ENCODE data around the gene SND1. TPM values are rescaled to one million over a fixed set of nuclear protein-coding genes. Genes with fewer than 3 reads are reported as not detected.

SND1 gene
- total and polyA plus RNA-seq, 2 of the 4 experiments (the other 2 are of a cell fraction): 154 to 294 TPM

- ChIA-PET CTCF (interaction anchor here (0.6 to 1.4 kb wide), 2 partner anchors 62 to 209 kb away, joined by 3 to 6 read pairs; no protein-coding TSS in a partner anchor), POLR2A (ENCODE audit: unreplicated experiment) (no interaction called here)
Measured at GRCh38 chr7:127916735-127917134, 264.7 kb downstream of the SND1 start.

More at GRCh38 chr7:127916735-127917134, 264.7 kb downstream of the SND1 start:
- no peaks in the 10 kb centered on the region for H3K27me3 ChIP-seq (ENCODE audit: control insufficient read depth, insufficient read depth, low read length)
- H3K56ac ChIP-seq (ENCODE audit: extremely low read depth, insufficient read depth, low read length): no peak overlapping the region
- peaks cover 4% of the 10 kb centered on the region; the same call in 1 of the 2 replicates for H3K4me1 ChIP-seq (ENCODE audit: control insufficient read depth, insufficient read depth, low read length)
- H2BK15ac ChIP-seq (ENCODE audit: low read depth, low read length): no peak overlapping the region
- dilution Hi-C loops (cut with HindIII; ENCODE audit: low sequenced_read_pairs, unreplicated experiment): no loop called here
- H2AK5ac ChIP-seq (ENCODE audit: low read depth, low read length): no peak overlapping the region
- intact Hi-C loops (cut with micrococcal nuclease): no loop called here
- H3K4me3 ChIP-seq (ENCODE audit: insufficient read depth, low read depth, low read length): no peak overlapping the region
- H3K4me2 ChIP-seq (ENCODE audit: low read depth, low read length): no peak overlapping the region
- H3K23ac ChIP-seq (ENCODE audit: low read depth, low read length): no peak overlapping the region
- no peak overlapping the region for H4K91ac ChIP-seq (ENCODE audit: insufficient read depth, low read depth, low read length)
- no peak overlapping the region for H3K9ac ChIP-seq (ENCODE audit: low read depth, low read length)
- H3K36me3 ChIP-seq (ENCODE audit: control insufficient read depth, insufficient read depth, low read length): no peaks in the 10 kb centered on the region
- no peak overlapping the region for H2AK9ac ChIP-seq (replicated peaks; ENCODE audit: low read depth, low read length, poor library complexity)
- H2BK5ac ChIP-seq (ENCODE audit: low read depth, low read length, poor library complexity, severe bottlenecking): no peak overlapping the region
- H3K79me1 ChIP-seq (ENCODE audit: low read depth in 1 of 2, low read length in 2 of 2): peaks cover 32 to 54% of the 10 kb centered on the region in 2 experiments
- H4K5ac ChIP-seq (ENCODE audit: low read depth, low read length): no peak overlapping the region
- no peak overlapping the region for H2BK120ac ChIP-seq (ENCODE audit: low read depth, low read length)
- no peak for DNase-seq
- WGBS, 2 experiments (ENCODE audit: extremely low coverage in 2 of 2, insufficient read length in 1 of 2): no CpG with 5 or more reads among the region's 3 CpGs
- no peak overlapping the region for H4K8ac ChIP-seq (ENCODE audit: low read depth in 2 of 2, low read length in 2 of 2)
- no peak overlapping the region for H3K27ac ChIP-seq (ENCODE audit: insufficient read depth, low read length)
- ATAC-seq (ENCODE audit: low read depth): no peak
- H3K14ac ChIP-seq (replicated peaks; ENCODE audit: low read depth, low read length): no peak overlapping the region
- H2AFZ ChIP-seq (replicated peaks; ENCODE audit: low read length, poor library complexity): no peak overlapping the region
- TF ChIP-seq SMC3 (IDR thresholded peaks at IDR 0.05; ENCODE audit: low read depth, low read length) (no peak), CEBPB (IDR thresholded peaks at IDR 0.05; ENCODE audit: low read depth, low read length) (peak; percentile 35; the same call in 1 of the 2 replicates)
- H3K9me3 ChIP-seq (ENCODE audit: control insufficient read depth, insufficient read depth, low read length): no peaks in the 10 kb centered on the region
- in situ Hi-C loops (cut with MboI; ENCODE audit: low sequenced_read_pairs): no loop called here
- peaks cover 51% of the 10 kb centered on the region for H4K20me1 ChIP-seq (ENCODE audit: insufficient read depth, low read length)
- H2BK20ac ChIP-seq (ENCODE audit: low read depth, low read length): no peak overlapping the region
- no TSS peak for BruUV-seq (replicated peaks)
- no peak overlapping the region for H3K18ac ChIP-seq (ENCODE audit: low read depth, low read length)
- peaks cover 2% of the 10 kb centered on the region; the same call in 1 of the 2 replicates for H3K9me1 ChIP-seq (ENCODE audit: insufficient read depth, low read length)
- no peak overlapping the region for H3K4ac ChIP-seq (ENCODE audit: low read depth, low read length)
